Colonic mucosa (tissue), 4 donors: ENCODE measurements around the gene ISG15. TPM values are rescaled to one million over a fixed set of nuclear protein-coding genes. Genes with fewer than 3 reads are reported as not detected.
"Not testable (repeated sequence)": the region's sequence is repeated elsewhere in the genome, so short reads cannot be mapped to it uniquely, and the experiment has no call there.

Experiments
- DNase-seq: peaks from one replicate; pipeline ENCODE4 v3.0.0-alpha.2; 2020
- H3K27ac ChIP-seq: fragments of 200-600 bp; one replicate; pipeline ENCODE4 v1.8.0; 2021
- H3K27me3 ChIP-seq: fragments of 200-600 bp; one replicate; pipeline ENCODE4 v1.8.0; 2021
- H3K36me3 ChIP-seq: fragments of 200-600 bp; one replicate; pipeline ENCODE4 v1.8.0; 2021
- H3K4me1 ChIP-seq: fragments of 200-600 bp; one replicate; pipeline ENCODE4 v1.8.0; 2021; ENCODE audit warnings: mild to moderate bottlenecking
- H3K4me3 ChIP-seq: fragments of 200-600 bp; one replicate; pipeline ENCODE4 v1.8.0; 2021
- H3K9ac ChIP-seq, 2 donors: one replicate each; pipeline ENCODE4 v1.7.0; 2013; ENCODE audit warnings: control low read depth in 2 of 2, low read depth in 2 of 2, low read length in 2 of 2
- H3K9me3 ChIP-seq: fragments of 200-600 bp; one replicate; pipeline ENCODE4 v1.8.0; 2021
- CTCF ChIP-seq: fragments of 200-600 bp; IDR thresholded peaks from one replicate; pipeline ENCODE4 v1.8.0; 2022; ENCODE audit warnings: antibody characterized with exemption, mild to moderate bottlenecking
- intact Hi-C: fragments of 100-400 bp; cut with DNase I; formaldehyde crosslinking; loops from one replicate; pipeline ENCODE4 v1.14.1; 2022
- total RNA-seq, 2 donors: library from RNA; stranded (reverse); fragmentation: NEBNext Ultra II Directional in 1 of 2; extraction: Animal tissue kit (Norgen Biotek cat#: 25700) in 1 of 2; gene quantifications; one replicate each; pipeline ENCODE4 v1.2.1, GENCODE V29; 2021
- donor health status: healthy.
- donor health status: DM: no; HTN: no; CAD: no.
- donor health status: DM: no; HTN: no; CAD: no.

ISG15 gene
- total RNA-seq, 2 donors from 2014 or later = 21.9 to 25.2 TPM

DNA sequence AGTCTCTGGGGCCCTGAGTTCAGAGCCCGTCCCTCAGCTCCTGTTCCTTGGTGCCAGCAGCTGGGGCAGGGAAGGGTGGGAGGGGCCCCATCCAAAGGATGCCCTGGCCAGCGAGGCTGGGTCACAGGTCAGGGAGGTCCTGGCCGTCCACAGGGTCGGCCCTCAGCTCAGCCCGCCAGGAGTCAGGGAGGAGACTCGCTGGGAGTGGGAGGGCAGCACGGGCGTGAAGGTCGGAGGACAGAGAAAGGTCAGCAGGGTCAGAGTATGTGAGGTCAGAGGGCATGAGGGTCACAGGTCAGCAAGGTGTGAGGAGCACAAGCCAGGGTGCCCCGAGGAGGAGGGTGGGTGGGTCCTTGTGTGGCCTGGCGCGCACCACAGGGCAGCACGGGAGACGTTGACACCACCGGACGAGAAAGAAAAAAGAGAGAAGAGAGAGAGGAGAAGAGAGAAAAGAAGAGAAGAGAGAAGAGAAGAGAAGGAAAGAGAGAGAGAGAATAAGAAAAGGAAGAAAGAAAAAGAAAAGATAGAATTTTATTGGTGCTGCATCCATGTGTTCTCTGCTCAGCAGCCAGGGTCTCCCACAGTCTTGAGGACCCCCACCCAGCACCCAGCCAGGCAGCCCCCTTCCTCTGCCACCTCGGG lies 38.5 kb upstream of the ISG15 start:
- no peak for DNase-seq
- Histone ChIP-seq H3K27ac (no peak overlapping the region), H3K36me3 (no peaks in the 10 kb centered on the region), H3K4me1 (peaks cover 3% of the 10 kb centered on the region), H3K9ac (no peak overlapping the region), H3K9me3 (no peaks in the 10 kb centered on the region), H3K27me3 (peaks cover 22% of the 10 kb centered on the region), H3K4me3 (no peak overlapping the region)
- intact Hi-C loops = no loop called here
- no peak for TF ChIP-seq CTCF

GRCh38 chr1:975365-975764 lies 37.9 kb upstream of the ISG15 start:
- Histone ChIP-seq H3K9me3 (no peaks in the 10 kb centered on the region), H3K4me1 (peaks cover 3% of the 10 kb centered on the region), H3K4me3 (no peak overlapping the region), H3K27me3 (peaks cover 20% of the 10 kb centered on the region), H3K9ac (no peak overlapping the region), H3K27ac (no peak overlapping the region), H3K36me3 (no peaks in the 10 kb centered on the region)
- no peak for DNase-seq
- intact Hi-C loops = no loop called here
- no peak for TF ChIP-seq CTCF

- DNase-seq = peak; percentile 74
- TF ChIP-seq CTCF = peak; percentile 32
- peaks cover 13% of the 10 kb centered on the region for H3K27me3 ChIP-seq
- H3K4me3 ChIP-seq = peak overlapping the region; percentile 2
- H3K27ac ChIP-seq = no peak overlapping the region
- no peaks in the 10 kb centered on the region for H3K9me3 ChIP-seq
- intact Hi-C loops = no loop called here
- H3K4me1 ChIP-seq = peaks cover 3% of the 10 kb centered on the region
- no peaks in the 10 kb centered on the region for H3K36me3 ChIP-seq
- H3K9ac ChIP-seq = no peak overlapping the region
These were observed 37.2 kb upstream of the ISG15 start for GRCh38 chr1:975896-976683.

GRCh38 chr1:976791-977190 lies 36.5 kb upstream of the ISG15 start:
- H3K9ac ChIP-seq, H3K4me3 ChIP-seq, intact Hi-C loops, H3K36me3 ChIP-seq, DNase-seq, H3K9me3 ChIP-seq, H3K4me1 ChIP-seq, H3K27me3 ChIP-seq, H3K27ac ChIP-seq: not testable (repeated sequence)

GRCh38 chr1:978069-978834 lies 35.0 kb upstream of the ISG15 start:
- Histone ChIP-seq H3K9ac (no peak overlapping the region), H3K4me1 (peaks cover 3% of the 10 kb centered on the region), H3K36me3 (no peaks in the 10 kb centered on the region), H3K27ac (no peak overlapping the region), H3K27me3 (peaks cover 8% of the 10 kb centered on the region), H3K9me3 (no peaks in the 10 kb centered on the region), H3K4me3 (no peak overlapping the region)
- no peak for DNase-seq
- TF ChIP-seq CTCF = no peak
- intact Hi-C loops = no loop called here
